Mesenchymal stem cell (in vitro differentiated cells and primary cell): ENCODE data around the gene IGSF8.
"Not testable (repeated sequence)": the region's sequence is repeated elsewhere in the genome, so short reads cannot be mapped to it uniquely, and the experiment has no call there.

Experiments
- DNase-seq: peaks from one replicate; pipeline ENCODE4 v3.0.0-alpha.2; 2013
- H2AFZ ChIP-seq: one replicate; pipeline ENCODE4 v1.6.1; 2013; ENCODE audit warnings: low read depth, mild to moderate bottlenecking, control low read depth, inconsistent platforms, low read length, moderate library complexity
- H2AK5ac ChIP-seq: 2 replicates; pipeline ENCODE4 v1.6.1; 2013; ENCODE audit warnings: low read length, moderate library complexity, mild to moderate bottlenecking, inconsistent platforms; ENCODE audit not compliant: severe bottlenecking
- H2BK120ac ChIP-seq: one replicate; pipeline ENCODE4 v1.6.1; 2013; ENCODE audit warnings: low read depth, mild to moderate bottlenecking, inconsistent platforms, low read length, moderate library complexity
- H2BK12ac ChIP-seq, 2 experiments: one replicate each; pipeline ENCODE4 v1.6.1; 2013; ENCODE audit warnings: inconsistent platforms in 2 of 2, low read length in 2 of 2, mild to moderate bottlenecking in 2 of 2, moderate library complexity in 2 of 2, control low read depth in 1 of 2
- H2BK15ac ChIP-seq: one replicate; pipeline ENCODE4 v1.6.1; 2013; ENCODE audit warnings: mild to moderate bottlenecking, low read depth, inconsistent platforms; ENCODE audit not compliant: poor library complexity, severe bottlenecking
- H2BK5ac ChIP-seq: 2 replicates; pipeline ENCODE4 v1.6.1; 2013; ENCODE audit warnings: low read depth, mild to moderate bottlenecking, low read length, control low read depth, inconsistent platforms; ENCODE audit not compliant: poor library complexity, severe bottlenecking
- H3K14ac ChIP-seq, 2 experiments: one replicate each; pipeline ENCODE4 v1.6.1; 2013; ENCODE audit warnings: inconsistent platforms in 2 of 2, low read length in 2 of 2, control low read depth in 1 of 2, mild to moderate bottlenecking in 1 of 2, moderate library complexity in 1 of 2
- H3K18ac ChIP-seq, 2 experiments: one replicate each; pipeline ENCODE4 v1.6.1; 2013; ENCODE audit warnings: inconsistent platforms in 2 of 2, low read length in 2 of 2, control low read depth in 1 of 2, low read depth in 1 of 2, mild to moderate bottlenecking in 1 of 2
- H3K23ac ChIP-seq, 2 experiments: one replicate each; pipeline ENCODE4 v1.6.1; 2013; ENCODE audit warnings: inconsistent platforms in 2 of 2, low read length in 2 of 2, mild to moderate bottlenecking in 2 of 2, moderate library complexity in 2 of 2, control low read depth in 1 of 2
- H3K27ac ChIP-seq: 2 replicates; pipeline ENCODE4 v1.5.1; 2013; ENCODE audit warnings: mild to moderate bottlenecking, moderate library complexity, low read length, control low read depth, inconsistent platforms; ENCODE audit not compliant: poor library complexity, severe bottlenecking
- H3K27me3 ChIP-seq, 2 experiments: 2 replicates each; pipeline versions ENCODE4 v1.6.1 to v1.7.0; 2013; ENCODE audit warnings: low read length in 2 of 2, mild to moderate bottlenecking in 2 of 2, moderate library complexity in 2 of 2, control low read depth in 1 of 2, inconsistent platforms in 1 of 2; ENCODE audit not compliant: control insufficient read depth in 1 of 2, insufficient read depth in 1 of 2
- H3K36me3 ChIP-seq, 2 experiments: 2 replicates each; pipeline versions ENCODE4 v1.6.1 to v1.7.0; 2013; ENCODE audit warnings: low read length in 2 of 2, control low read depth in 1 of 2, inconsistent platforms in 1 of 2, low read depth in 1 of 2, mild to moderate bottlenecking in 1 of 2; ENCODE audit not compliant: insufficient read depth in 2 of 2, control insufficient read depth in 1 of 2
- H3K4ac ChIP-seq, 2 experiments: one replicate each; pipeline ENCODE4 v1.6.1; 2013; ENCODE audit warnings: inconsistent platforms in 2 of 2, low read length in 2 of 2, mild to moderate bottlenecking in 2 of 2, moderate library complexity in 2 of 2, control low read depth in 1 of 2, low read depth in 1 of 2
- H3K4me1 ChIP-seq: 2 replicates; pipeline ENCODE4 v1.6.1; 2013; ENCODE audit warnings: low read depth, low read length, control low read depth; ENCODE audit not compliant: control insufficient read depth, insufficient read depth
- H3K4me2 ChIP-seq: 2 replicates; pipeline ENCODE4 v1.6.1; 2013; ENCODE audit warnings: low read length, mild to moderate bottlenecking, inconsistent platforms; ENCODE audit not compliant: poor library complexity, severe bottlenecking
- H3K4me3 ChIP-seq, 2 experiments: 2 replicates each; pipeline versions ENCODE4 v1.5.1 to v1.7.0; 2013; ENCODE audit warnings: low read length in 2 of 2, mild to moderate bottlenecking in 2 of 2, control low read depth in 1 of 2, low read depth in 1 of 2; ENCODE audit not compliant: insufficient read depth in 1 of 2
- H3K79me1 ChIP-seq: replicated peaks from 2 replicates; pipeline ENCODE4 v1.6.1; 2013; ENCODE audit warnings: mild to moderate bottlenecking, control low read depth, low read length, inconsistent platforms; ENCODE audit not compliant: poor library complexity, severe bottlenecking
- H3K9ac ChIP-seq: 2 replicates; pipeline ENCODE4 v1.7.0; 2013; ENCODE audit warnings: mild to moderate bottlenecking, low read length, moderate library complexity
- H3K9me3 ChIP-seq: 2 replicates; pipeline ENCODE4 v1.7.0; 2013; ENCODE audit warnings: mild to moderate bottlenecking, low read length; ENCODE audit not compliant: control insufficient read depth
- H4K8ac ChIP-seq: one replicate; pipeline ENCODE4 v1.6.1; 2013; ENCODE audit warnings: inconsistent platforms, mild to moderate bottlenecking, low read length, moderate library complexity
- H4K91ac ChIP-seq: one replicate; pipeline ENCODE4 v1.6.1; 2013; ENCODE audit warnings: mild to moderate bottlenecking, low read length, inconsistent platforms
- WGBS: methylation state at CpG from one replicate; pipeline ENCODE4 v1.1.7; 2013; ENCODE audit warnings: mixed read lengths; 5-methylcytosine and 5-hydroxymethylcytosine counted together

The IGSF8 gene

DNA sequence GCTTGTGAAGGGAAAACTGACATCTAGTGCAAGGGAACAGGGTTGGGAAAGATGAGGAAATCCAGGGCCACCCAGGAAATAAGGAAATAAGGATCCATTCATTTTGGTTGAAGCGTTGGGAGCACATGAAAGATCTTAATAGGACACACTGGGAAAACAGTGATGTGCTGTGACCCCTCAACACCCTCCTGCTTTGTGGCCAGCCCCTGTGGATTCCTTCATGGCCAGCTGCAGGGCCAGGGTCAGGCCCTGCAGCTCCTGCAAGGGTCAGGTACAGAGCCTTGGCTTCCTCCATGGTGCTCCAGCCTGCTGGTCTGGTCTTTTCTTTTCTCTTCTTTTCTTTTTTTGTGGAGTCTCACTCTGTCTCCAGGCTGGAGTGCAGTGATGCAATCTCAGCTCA lies 47.8 kb downstream of the IGSF8 start:
- no peak overlapping the region for H2BK5ac ChIP-seq
- WGBS, result 76% methylated on average over 1 of the region's 1 CpG

DNA sequence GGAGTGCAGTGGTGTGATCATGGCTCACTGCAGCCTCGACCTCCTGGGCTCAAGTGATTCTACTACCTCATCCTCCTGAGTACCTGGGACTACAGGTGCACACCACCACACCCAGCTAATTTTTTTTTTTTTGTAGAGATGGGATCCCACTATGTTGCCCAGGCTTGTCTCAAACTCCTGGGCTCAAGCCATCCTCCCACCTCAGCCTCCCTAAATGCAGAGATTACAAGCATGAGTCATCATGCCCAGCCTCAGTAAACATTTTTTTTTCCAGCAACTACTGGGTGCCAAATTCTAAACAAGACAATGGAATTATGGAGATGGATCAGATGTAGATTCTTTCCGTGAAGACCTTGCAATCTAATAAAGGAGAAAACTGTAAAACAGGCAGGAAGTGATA lies 48.2 kb downstream of the IGSF8 start:
- not testable (repeated sequence) for H3K36me3 ChIP-seq, H2AK5ac ChIP-seq, H2AFZ ChIP-seq, H3K4me1 ChIP-seq, DNase-seq, H3K9ac ChIP-seq, H2BK12ac ChIP-seq, H3K14ac ChIP-seq, H3K18ac ChIP-seq, H3K79me1 ChIP-seq, H3K27ac ChIP-seq, H3K4ac ChIP-seq, H4K8ac ChIP-seq, H3K9me3 ChIP-seq, H3K23ac ChIP-seq, H2BK5ac ChIP-seq, H3K4me2 ChIP-seq, H3K4me3 ChIP-seq, H2BK15ac ChIP-seq, H2BK120ac ChIP-seq, H4K91ac ChIP-seq
- WGBS, result 78% methylated on average over 2 of the region's 2 CpGs
- H3K27me3 ChIP-seq, result peaks cover 56 to 84% of the 10 kb centered on the region in 2 experiments

More for the DNA sequence above, 47.8 kb downstream of the IGSF8 start:
- H3K4me3 ChIP-seq, result no peak overlapping the region
- no peak overlapping the region for H3K4me2 ChIP-seq
- no peak overlapping the region for H3K4ac ChIP-seq
- H3K27me3 ChIP-seq, result peaks cover 56 to 83% of the 10 kb centered on the region in 2 experiments
- no peak overlapping the region for H4K8ac ChIP-seq
- H3K18ac ChIP-seq, result no peak overlapping the region
- no peak overlapping the region for H2AFZ ChIP-seq
- no peak overlapping the region for H3K23ac ChIP-seq
- no peak for DNase-seq
- no peak overlapping the region for H4K91ac ChIP-seq
- no peaks in the 10 kb centered on the region for H3K36me3 ChIP-seq
- no peak overlapping the region for H3K27ac ChIP-seq
- H2AK5ac ChIP-seq, result no peak overlapping the region
- no peaks in the 10 kb centered on the region for H3K79me1 ChIP-seq
- H3K9me3 ChIP-seq, result no peaks in the 10 kb centered on the region
- no peak overlapping the region for H2BK120ac ChIP-seq
- H2BK12ac ChIP-seq, result no peak overlapping the region
- H3K14ac ChIP-seq, result no peak overlapping the region
- no peaks in the 10 kb centered on the region for H3K4me1 ChIP-seq
- no peak overlapping the region for H2BK15ac ChIP-seq
- H3K9ac ChIP-seq, result no peak overlapping the region

DNA sequence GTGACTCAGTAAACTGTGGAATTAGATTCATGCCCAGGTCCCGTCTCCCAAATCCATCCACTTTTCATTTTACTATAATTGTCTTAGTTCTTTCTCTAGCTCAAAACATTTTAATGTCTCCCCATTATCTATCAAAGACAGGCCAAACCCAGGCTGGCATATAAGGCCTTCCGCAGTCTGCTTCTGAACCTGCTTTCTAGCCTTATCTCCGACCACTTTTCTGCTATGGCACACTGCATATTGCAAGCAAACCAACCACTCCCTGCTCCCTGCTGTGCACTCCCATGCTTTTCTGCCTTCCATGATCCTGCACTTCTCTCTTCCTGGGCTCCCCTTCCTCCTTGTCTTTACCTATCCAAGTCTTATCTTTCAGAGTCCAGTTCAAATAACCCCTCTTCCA lies 49.3 kb downstream of the IGSF8 start:
- H3K4me2 ChIP-seq, result no peak overlapping the region
- H3K9ac ChIP-seq, result no peak overlapping the region
- no peaks in the 10 kb centered on the region for H3K79me1 ChIP-seq
- no peak for DNase-seq
- no peak overlapping the region for H2AFZ ChIP-seq
- H3K4ac ChIP-seq, result no peak overlapping the region
- no peak overlapping the region for H2AK5ac ChIP-seq
- no peak overlapping the region for H4K91ac ChIP-seq
- H2BK5ac ChIP-seq, result no peak overlapping the region
- H2BK12ac ChIP-seq, result no peak overlapping the region
- H3K4me3 ChIP-seq, result no peak overlapping the region
- no peak overlapping the region for H3K18ac ChIP-seq
- no peak overlapping the region for H2BK15ac ChIP-seq
- H3K27ac ChIP-seq, result no peak overlapping the region
- 77% methylated on average over 3 of the region's 3 CpGs for WGBS
- no peak overlapping the region for H3K14ac ChIP-seq
- H3K36me3 ChIP-seq, result no peaks in the 10 kb centered on the region
- H3K27me3 ChIP-seq, result peaks cover 47 to 83% of the 10 kb centered on the region in 2 experiments
- no peak overlapping the region for H4K8ac ChIP-seq
- H3K9me3 ChIP-seq, result no peaks in the 10 kb centered on the region
- H3K4me1 ChIP-seq, result no peaks in the 10 kb centered on the region
- H3K23ac ChIP-seq, result no peak overlapping the region
- H2BK120ac ChIP-seq, result no peak overlapping the region

DNA sequence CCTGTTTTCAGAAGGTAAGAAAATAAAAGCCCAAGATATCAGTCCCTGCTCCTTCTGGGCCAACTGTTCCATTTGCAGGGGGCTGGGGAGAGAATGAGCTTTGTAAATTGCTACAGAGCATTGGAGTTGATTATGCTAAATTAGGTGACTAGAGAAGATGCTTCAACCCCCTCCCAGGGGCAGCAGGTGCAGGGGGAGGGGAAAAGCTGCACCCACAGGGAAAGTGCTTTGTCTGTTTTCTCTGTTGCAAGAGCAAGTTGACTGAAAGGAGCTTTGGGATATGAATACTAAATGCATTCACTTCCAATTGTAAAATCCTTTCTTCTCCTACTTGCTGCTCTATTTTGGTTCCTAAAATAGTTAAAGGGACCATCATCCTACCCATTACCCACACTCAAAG lies 50.1 kb downstream of the IGSF8 start:
- Histone ChIP-seq H2BK15ac (no peak overlapping the region), H3K27ac (no peak overlapping the region), H3K4me1 (no peaks in the 10 kb centered on the region), H3K4ac (no peak overlapping the region), H3K79me1 (no peaks in the 10 kb centered on the region), H3K23ac (no peak overlapping the region), H3K4me2 (no peak overlapping the region), H3K9me3 (no peaks in the 10 kb centered on the region), H3K14ac (no peak overlapping the region), H3K4me3 (no peak overlapping the region), H4K91ac (no peak overlapping the region), H2AK5ac (no peak overlapping the region), H2BK12ac (no peak overlapping the region), H3K27me3 (peaks cover 44 to 83% of the 10 kb centered on the region in 2 experiments), H4K8ac (no peak overlapping the region), H3K36me3 (no peaks in the 10 kb centered on the region), H2BK120ac (no peak overlapping the region), H3K18ac (no peak overlapping the region), H3K9ac (no peak overlapping the region), H2BK5ac (no peak overlapping the region), H2AFZ (no peak overlapping the region)
- DNase-seq, result no peak
